HEK293 (cell line): ENCODE measurements around the gene ACTN3.

Experiments
- CTCF ChIA-PET: fragments of 350-600 bp; formaldehyde crosslinking; extraction: SDS; loops from one replicate; lab custom pipeline; 2021; ENCODE audit warnings: antibody characterized with exemption; lab: Yijun Ruan, JAX
- POLR2A ChIA-PET: fragments of 300-600 bp; formaldehyde crosslinking; extraction: SDS; loops from one replicate; lab custom pipeline; 2020; ENCODE audit warnings: antibody characterized with exemption, inconsistent platforms; lab: Yijun Ruan, JAX
- H3K27ac ChIP-seq: fragments of 200-500 bp; sonication (Bioruptor generic); 2 replicates; pipeline ENCODE4 v1.5.1; 2014; ENCODE audit warnings: low read depth, low read length, control low read depth, inconsistent platforms; ENCODE audit errors: extremely low read depth
- H3K36me3 ChIP-seq, 2 experiments: fragments of 200-500 bp in 1 of 2; sonication (Bioruptor generic) in 1 of 2; 1 replicate in 1 of 2; 2 replicates in 1 of 2; pipeline ENCODE4 v1.5.1; 2014 to 2017; ENCODE audit warnings: inconsistent platforms in 2 of 2, low read length in 2 of 2; ENCODE audit not compliant: control insufficient read depth in 2 of 2, insufficient read depth in 1 of 2
- H3K4me1 ChIP-seq: fragments of 200-500 bp; sonication (Bioruptor generic); 2 replicates; pipeline ENCODE4 v1.5.1; 2014; ENCODE audit warnings: mild to moderate bottlenecking, low read length, inconsistent platforms; ENCODE audit not compliant: control insufficient read depth, insufficient read depth
- H3K4me3 ChIP-seq: 2 replicates; pipeline ENCODE4 v1.5.1; 2011; ENCODE audit warnings: low read depth, mild to moderate bottlenecking, control low read depth, low read length, moderate library complexity
- H3K9me3 ChIP-seq: fragments of 200-500 bp; sonication (Bioruptor generic); 2 replicates; pipeline ENCODE4 v1.5.1; 2014; ENCODE audit warnings: low read depth, low read length, inconsistent platforms; ENCODE audit not compliant: control insufficient read depth, insufficient read depth
- BCL11A ChIP-seq: fragments of 450-650 bp; formaldehyde crosslinking; IDR thresholded peaks from 2 replicates; pipeline ENCODE4 v1.5.1; 2016; ENCODE audit warnings: low read depth, missing biosample characterization, missing genetic modification characterization
- GFI1B ChIP-seq: fragments of 450-650 bp; formaldehyde crosslinking; IDR thresholded peaks from 2 replicates; pipeline ENCODE4 v1.5.1; 2016; ENCODE audit warnings: missing biosample characterization, missing genetic modification characterization
- GLI2 ChIP-seq: fragments of 450-650 bp; formaldehyde crosslinking; IDR thresholded peaks from 2 replicates; pipeline ENCODE4; 2017; ENCODE audit warnings: missing biosample characterization, missing genetic modification characterization, low read depth, borderline replicate concordance
- GLI4 ChIP-seq: fragments of 450-650 bp; formaldehyde crosslinking; IDR thresholded peaks from 2 replicates; pipeline ENCODE4 v1.5.1; 2016; ENCODE audit warnings: missing biosample characterization, missing genetic modification characterization
- OSR2 ChIP-seq: fragments of 450-650 bp; formaldehyde crosslinking; IDR thresholded peaks from 2 replicates; pipeline ENCODE4 v1.5.1; 2016; ENCODE audit warnings: missing biosample characterization, missing genetic modification characterization
- PATZ1 ChIP-seq: fragments of 450-650 bp; formaldehyde crosslinking; IDR thresholded peaks from 2 replicates; pipeline ENCODE4 v1.5.1; 2016; ENCODE audit warnings: missing biosample characterization, missing genetic modification characterization
- PRDM2 ChIP-seq: fragments of 450-650 bp; formaldehyde crosslinking; IDR thresholded peaks from 2 replicates; pipeline ENCODE4 v1.5.1; 2016; ENCODE audit warnings: missing biosample characterization, missing genetic modification characterization, borderline replicate concordance
- ZBTB7A ChIP-seq: fragments of 450-650 bp; formaldehyde crosslinking; IDR thresholded peaks from 2 replicates; pipeline ENCODE4 v1.5.1; 2016; ENCODE audit warnings: low read depth, missing biosample characterization, missing genetic modification characterization
- ZFP37 ChIP-seq: fragments of 450-650 bp; formaldehyde crosslinking; IDR thresholded peaks from 2 replicates; pipeline ENCODE4 v1.5.1; 2016; ENCODE audit warnings: missing biosample characterization, missing genetic modification characterization
- ZFP41 ChIP-seq: fragments of 450-650 bp; formaldehyde crosslinking; IDR thresholded peaks from 2 replicates; pipeline ENCODE4 v1.5.1; 2016; ENCODE audit warnings: missing biosample characterization, missing genetic modification characterization, borderline replicate concordance
- ZIC2 ChIP-seq: fragments of 450-650 bp; formaldehyde crosslinking; IDR thresholded peaks from 2 replicates; pipeline ENCODE4 v1.5.1; 2016; ENCODE audit warnings: missing biosample characterization, missing genetic modification characterization
- ZNF140 ChIP-seq: fragments of 450-650 bp; formaldehyde crosslinking; IDR thresholded peaks from 2 replicates; pipeline ENCODE4 v1.5.1; 2016; ENCODE audit warnings: missing biosample characterization, missing genetic modification characterization
- ZNF169 ChIP-seq: fragments of 450-650 bp; formaldehyde crosslinking; IDR thresholded peaks from 2 replicates; pipeline ENCODE4 v1.5.1; 2016; ENCODE audit warnings: missing biosample characterization, missing genetic modification characterization
- ZNF24 ChIP-seq: fragments of 450-650 bp; formaldehyde crosslinking; IDR thresholded peaks from 2 replicates; pipeline ENCODE4 v1.5.1; 2016; ENCODE audit warnings: missing biosample characterization, missing genetic modification characterization
- ZNF391 ChIP-seq: fragments of 450-650 bp; formaldehyde crosslinking; IDR thresholded peaks from 2 replicates; pipeline ENCODE4 v1.5.1; 2016; ENCODE audit warnings: low read depth, missing biosample characterization, missing genetic modification characterization, borderline replicate concordance
- ZNF394 ChIP-seq: fragments of 450-650 bp; formaldehyde crosslinking; IDR thresholded peaks from 2 replicates; pipeline ENCODE4 v1.5.1; 2016; ENCODE audit warnings: missing biosample characterization, missing genetic modification characterization, mild to moderate bottlenecking, moderate library complexity, borderline replicate concordance
- ZNF596 ChIP-seq: fragments of 450-650 bp; IDR thresholded peaks from 2 replicates; pipeline ENCODE4 v1.5.0; 2018; ENCODE audit warnings: missing biosample characterization, mild to moderate bottlenecking, missing genetic modification characterization, moderate library complexity
- ZNF629 ChIP-seq: fragments of 450-650 bp; formaldehyde crosslinking; IDR thresholded peaks from 2 replicates; pipeline ENCODE4 v1.5.1; 2017; ENCODE audit warnings: missing biosample characterization, missing genetic modification characterization
- ZNF639 ChIP-seq: fragments of 450-650 bp; formaldehyde crosslinking; IDR thresholded peaks from 2 replicates; pipeline ENCODE4 v1.5.1; 2016; ENCODE audit warnings: missing biosample characterization, missing genetic modification characterization
- ZNF701 ChIP-seq: fragments of 450-650 bp; formaldehyde crosslinking; IDR thresholded peaks from 2 replicates; pipeline ENCODE4 v1.5.1; 2016; ENCODE audit warnings: missing biosample characterization, missing genetic modification characterization
- ZSCAN18 ChIP-seq: fragments of 450-650 bp; formaldehyde crosslinking; IDR thresholded peaks from 2 replicates; pipeline ENCODE4 v1.5.1; 2016; ENCODE audit warnings: missing biosample characterization, missing genetic modification characterization
- ZSCAN23 ChIP-seq: fragments of 450-650 bp; formaldehyde crosslinking; IDR thresholded peaks from 2 replicates; pipeline ENCODE4 v1.5.1; 2016; ENCODE audit warnings: missing biosample characterization, missing genetic modification characterization
- ZSCAN5A ChIP-seq: fragments of 450-650 bp; formaldehyde crosslinking; IDR thresholded peaks from 2 replicates; pipeline ENCODE4 v1.5.1; 2016; ENCODE audit warnings: missing biosample characterization, missing genetic modification characterization

ACTN3 gene

GRCh38 chr11:66563832-66564231 lies 17.1 kb downstream of the ACTN3 start:
- Histone ChIP-seq H3K9me3 (no peaks in the 10 kb centered on the region), H3K4me3 (no peak overlapping the region), H3K27ac (no peak overlapping the region), H3K4me1 (no peaks in the 10 kb centered on the region), H3K36me3 (no peaks in the 10 kb centered on the region)
- TF ChIP-seq GLI4 (no peak), ZNF24 (tag by site-specific recombination) (no peak), ZNF639 (tag by site-specific recombination) (no peak), ZNF140 (tag by site-specific recombination) (no peak), ZNF596 (tag by site-specific recombination) (no peak), OSR2 (tag by site-specific recombination) (no peak), ZFP41 (tag by site-specific recombination) (no peak), ZIC2 (tag by site-specific recombination) (no peak), ZBTB7A (tag by site-specific recombination) (no peak), GLI2 (tag by site-specific recombination) (no peak), ZSCAN5A (tag by site-specific recombination) (no peak), ZSCAN18 (tag by site-specific recombination) (no peak), ZNF169 (no peak), ZNF629 (tag by site-specific recombination) (no peak), ZNF391 (tag by site-specific recombination) (no peak), ZFP37 (tag by site-specific recombination) (no peak), ZNF394 (tag by site-specific recombination) (no peak), ZSCAN23 (tag by site-specific recombination) (no peak), ZNF701 (tag by site-specific recombination) (no peak), GFI1B (tag by site-specific recombination) (no peak)
- POLR2A ChIA-PET = interaction anchor here (2.3 kb wide), 1 partner anchor 18 kb away, joined by 9 read pairs; the partner anchor contains the start of genes ACTN3 and ZDHHC24
- CTCF ChIA-PET = interaction anchor here (0.6 to 0.8 kb wide), 2 partner anchors 16 to 146 kb away, joined by 3 to 4 read pairs; no protein-coding TSS in a partner anchor

GRCh38 chr11:66564538-66564937 lies 17.8 kb downstream of the ACTN3 start:
- ChIA-PET POLR2A (no interaction called here), CTCF (no interaction called here)
- no peak overlapping the region for H3K4me3 ChIP-seq
- no peaks in the 10 kb centered on the region for H3K9me3 ChIP-seq
- no peaks in the 10 kb centered on the region for H3K4me1 ChIP-seq
- H3K27ac ChIP-seq = no peak overlapping the region
- no peaks in the 10 kb centered on the region for H3K36me3 ChIP-seq
- TF ChIP-seq BCL11A (tag by site-specific recombination) = no peak
- TF ChIP-seq ZSCAN23 (tag by site-specific recombination) = no peak
- TF ChIP-seq PATZ1 = no peak
- no peak for TF ChIP-seq GLI2 (tag by site-specific recombination)
- no peak for TF ChIP-seq PRDM2
- TF ChIP-seq, all 188 proteins: peak for 0
